Gastrocnemius medialis (tissue), 4 donors: ENCODE data around the gene GNG4.

Experiments
- POLR2A ChIP-seq, 2 donors: fragments of 450-650 bp; IDR thresholded peaks; one replicate each; pipeline ENCODE4 v1.6.1; 2017; ENCODE audit warnings: antibody characterized with exemption in 2 of 2, mild to moderate bottlenecking in 2 of 2, moderate library complexity in 2 of 2
- TF ChIP-seq, protein P1 (sequence below), 5 experiments: fragments of 450-650 bp in 3 of 5; fragments of 200-600 bp in 2 of 5; sonication (generic) in 2 of 5; IDR thresholded peaks in 4 of 5; conservative IDR thresholded peaks in 1 of 5; 1 replicate in 4 of 5; 2 replicates in 1 of 5; pipeline ENCODE4 v1.5.1; 2016 to 2019; ENCODE audit warnings: antibody characterized with exemption in 5 of 5, mild to moderate bottlenecking in 3 of 5, moderate library complexity in 3 of 5

DNA sequence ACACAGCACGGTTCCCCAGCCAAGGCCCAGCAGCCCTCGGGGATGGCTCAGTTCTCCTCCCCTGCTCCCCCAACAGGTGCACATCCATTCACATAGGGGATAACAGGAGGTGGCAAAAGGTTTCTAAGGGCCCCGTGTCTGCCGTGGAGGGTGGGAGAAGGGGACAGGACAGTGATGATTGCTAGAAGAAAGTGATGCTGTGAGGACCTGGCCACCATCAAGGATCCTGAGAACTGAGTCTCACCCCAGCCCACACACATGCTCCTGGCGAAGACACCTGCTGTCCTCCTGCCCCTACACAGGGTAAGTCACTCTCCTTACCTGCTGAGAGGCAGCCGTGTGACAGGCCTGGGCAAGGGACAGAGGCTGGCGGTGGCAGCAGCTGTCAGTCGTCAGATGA lies 54.5 kb downstream of the GNG4 start:
- TF ChIP-seq, protein P1, sequence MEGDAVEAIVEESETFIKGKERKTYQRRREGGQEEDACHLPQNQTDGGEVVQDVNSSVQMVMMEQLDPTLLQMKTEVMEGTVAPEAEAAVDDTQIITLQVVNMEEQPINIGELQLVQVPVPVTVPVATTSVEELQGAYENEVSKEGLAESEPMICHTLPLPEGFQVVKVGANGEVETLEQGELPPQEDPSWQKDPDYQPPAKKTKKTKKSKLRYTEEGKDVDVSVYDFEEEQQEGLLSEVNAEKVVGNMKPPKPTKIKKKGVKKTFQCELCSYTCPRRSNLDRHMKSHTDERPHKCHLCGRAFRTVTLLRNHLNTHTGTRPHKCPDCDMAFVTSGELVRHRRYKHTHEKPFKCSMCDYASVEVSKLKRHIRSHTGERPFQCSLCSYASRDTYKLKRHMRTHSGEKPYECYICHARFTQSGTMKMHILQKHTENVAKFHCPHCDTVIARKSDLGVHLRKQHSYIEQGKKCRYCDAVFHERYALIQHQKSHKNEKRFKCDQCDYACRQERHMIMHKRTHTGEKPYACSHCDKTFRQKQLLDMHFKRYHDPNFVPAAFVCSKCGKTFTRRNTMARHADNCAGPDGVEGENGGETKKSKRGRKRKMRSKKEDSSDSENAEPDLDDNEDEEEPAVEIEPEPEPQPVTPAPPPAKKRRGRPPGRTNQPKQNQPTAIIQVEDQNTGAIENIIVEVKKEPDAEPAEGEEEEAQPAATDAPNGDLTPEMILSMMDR (IDR thresholded peaks at IDR 0.05 in 4 of 5, conservative IDR thresholded peaks at IDR 0.05 in 1 of 5) = no peak
- TF ChIP-seq POLR2A (IDR thresholded peaks at IDR 0.05) = no peak
